ENCODE data around the gene PTMS. TPM values are rescaled to one million over a fixed set of nuclear protein-coding genes. Genes with fewer than 3 reads are reported as not detected.

The PTMS gene
- total and polyA plus RNA-seq, 10 of the 15 experiments (the other 5 are each of a cell fraction or from before 2014, with no cell fraction given), result 2.1 to 127 (median 29.8) TPM

- no peak for TF ChIP-seq NFYA (IDR thresholded peaks at IDR 0.05; ENCODE audit: borderline replicate concordance, low read depth, low read length)
Measured at GRCh38 chr12:6819106-6820030, 53.2 kb downstream of the PTMS start (continued).

- no peaks in the 10 kb centered on the region for H3K79me2 ChIP-seq (ENCODE audit: control insufficient read depth, insufficient read depth, low read length)
- TF ChIP-seq FOS (IDR thresholded peaks at IDR 0.05; ENCODE audit: borderline replicate concordance, extremely low read depth, insufficient read length), result no peak
- TF ChIP-seq RCOR1 (conservative IDR thresholded peaks at IDR 0.05; ENCODE audit: low read depth, low read length), result no peak
- TF ChIP-seq TAF1 (IDR thresholded peaks at IDR 0.05; ENCODE audit: borderline replicate concordance, low read depth, low read length), result no peak
- TF ChIP-seq PAX8 (IDR thresholded peaks at IDR 0.05), result no peak
- no peak for TF ChIP-seq SMARCA5 (IDR thresholded peaks at IDR 0.05)
- TF ChIP-seq JUNB (IDR thresholded peaks at IDR 0.05), result no peak
- TF ChIP-seq ATF7 (IDR thresholded peaks at IDR 0.05; ENCODE audit: low read depth), result no peak
- TF ChIP-seq, protein P1, sequence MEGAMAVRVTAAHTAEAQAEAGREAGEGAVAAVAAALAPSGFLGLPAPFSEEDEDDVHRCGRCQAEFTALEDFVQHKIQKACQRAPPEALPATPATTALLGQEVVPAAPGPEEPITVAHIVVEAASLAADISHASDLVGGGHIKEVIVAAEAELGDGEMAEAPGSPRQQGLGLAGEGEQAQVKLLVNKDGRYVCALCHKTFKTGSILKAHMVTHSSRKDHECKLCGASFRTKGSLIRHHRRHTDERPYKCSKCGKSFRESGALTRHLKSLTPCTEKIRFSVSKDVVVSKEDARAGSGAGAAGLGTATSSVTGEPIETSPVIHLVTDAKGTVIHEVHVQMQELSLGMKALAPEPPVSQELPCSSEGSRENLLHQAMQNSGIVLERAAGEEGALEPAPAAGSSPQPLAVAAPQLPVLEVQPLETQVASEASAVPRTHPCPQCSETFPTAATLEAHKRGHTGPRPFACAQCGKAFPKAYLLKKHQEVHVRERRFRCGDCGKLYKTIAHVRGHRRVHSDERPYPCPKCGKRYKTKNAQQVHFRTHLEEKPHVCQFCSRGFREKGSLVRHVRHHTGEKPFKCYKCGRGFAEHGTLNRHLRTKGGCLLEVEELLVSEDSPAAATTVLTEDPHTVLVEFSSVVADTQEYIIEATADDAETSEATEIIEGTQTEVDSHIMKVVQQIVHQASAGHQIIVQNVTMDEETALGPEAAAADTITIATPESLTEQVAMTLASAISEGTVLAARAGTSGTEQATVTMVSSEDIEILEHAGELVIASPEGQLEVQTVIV (IDR thresholded peaks at IDR 0.05; ENCODE audit: borderline replicate concordance, partially characterized antibody), result no peak
- no peak for TF ChIP-seq JUND (IDR thresholded peaks at IDR 0.05; ENCODE audit: low read depth, low read length)
- no peak for TF ChIP-seq POLR2AphosphoS5 (IDR thresholded peaks at IDR 0.05; ENCODE audit: low read length)
- no peak for TF ChIP-seq FOXK2 (IDR thresholded peaks at IDR 0.05)
- TF ChIP-seq POU2F2 (IDR thresholded peaks at IDR 0.05; ENCODE audit: borderline replicate concordance, low read depth, low read length), result no peak
- no peak for TF ChIP-seq FOXM1 (IDR thresholded peaks at IDR 0.05; ENCODE audit: low read depth, low read length)
- TF ChIP-seq MLLT1 (IDR thresholded peaks at IDR 0.05), result no peak
- TF ChIP-seq KDM1A (IDR thresholded peaks at IDR 0.05; ENCODE audit: borderline replicate concordance), result no peak
- no peak for TF ChIP-seq ATF3 (IDR thresholded peaks at IDR 0.05; ENCODE audit: borderline replicate concordance, extremely low read depth, low read depth, low read length)
- no peaks in the 10 kb centered on the region; the same call in 1 of the 2 replicates for H3K4me1 ChIP-seq (ENCODE audit: control insufficient read depth, insufficient read depth, low read length)
- POLR2A ChIA-PET, result interaction anchor here (0.9 kb wide), 1 partner anchor 12 kb away, joined by 3 read pairs; no protein-coding TSS in a partner anchor
- ATAC-seq (no peak), FAIRE-seq (no peak), DNase-seq (ENCODE audit: low read depth, low spot score) (no peak)
- SMC1A ChIA-PET (ENCODE audit: uncharacterized antibody, unreplicated experiment), result interaction anchor here (1.5 to 2.0 kb wide), 2 partner anchors 8 to 40 kb away, joined by 6 read pairs; no protein-coding TSS in a partner anchor
- H3K9ac ChIP-seq (ENCODE audit: control insufficient read depth, insufficient read depth, low read length), result no peak overlapping the region
- H3K9me3 ChIP-seq (replicated peaks; ENCODE audit: control insufficient read depth, insufficient read depth, low read length), result no peaks in the 10 kb centered on the region
- in situ Hi-C loops (cut with MboI), result no loop called here
- H3K27ac ChIP-seq (ENCODE audit: control insufficient read depth, insufficient read depth), result no peak overlapping the region
- H3K27me3 ChIP-seq (replicated peaks in 1 of 2; ENCODE audit: control insufficient read depth in 2 of 2, insufficient read depth in 2 of 2, low read length in 1 of 2), result peaks cover 5 to 22% of the 10 kb centered on the region in 2 experiments
- H4K20me1 ChIP-seq (ENCODE audit: control insufficient read depth, insufficient read depth), result no peaks in the 10 kb centered on the region
- CTCF ChIA-PET, result interaction anchor here (0.9 to 1.3 kb wide), 3 partner anchors 10 to 97 kb away, joined by 3 to 4 read pairs (median 3); partner anchors contain the start of gene COPS7A
- no TSS peak for BruUV-seq (replicated peaks)
- WGBS (ENCODE audit: insufficient coverage, insufficient replicate concordance, low lambda C conversion rate, missing lambda C conversion rate), result 22% methylated on average over 5 of the region's 5 CpGs
- H3K4me2 ChIP-seq (ENCODE audit: control insufficient read depth, insufficient read depth), result no peak overlapping the region
- intact Hi-C loops (cut with micrococcal nuclease; ENCODE audit: unreplicated experiment), result no loop called here
- H3K4me3 ChIP-seq, result no peak overlapping the region
- RAD21 ChIA-PET (ENCODE audit: unreplicated experiment), result interaction anchor here (1.4 kb wide), 1 partner anchor 10 kb away, joined by 5 read pairs; no protein-coding TSS in a partner anchor
- no peak overlapping the region for H2AFZ ChIP-seq (ENCODE audit: control insufficient read depth, low read depth, low read length)
- no peaks in the 10 kb centered on the region for H3K36me3 ChIP-seq (ENCODE audit: control insufficient read depth in 2 of 2, insufficient read depth in 2 of 2, low read length in 1 of 2)
Measured at GRCh38 chr12:6820166-6820565, 54.0 kb downstream of the PTMS start.
